HG02884 (cell line): ENCODE data around the gene PFKP.
A peak's percentile ranks its signal among the peaks of the same experiment; 100 is the strongest.
"Not testable (repeated sequence)": the region's sequence is repeated elsewhere in the genome, so short reads cannot be mapped to it uniquely, and the experiment has no call there.

Experiments
- ATAC-seq: cut with Tn5 transposase; IDR thresholded peaks from one replicate; pipeline ENCODE4 v1.9.1; 2021; ENCODE audit warnings: mild to moderate bottlenecking, moderate library complexity; ENCODE audit not compliant: unreplicated experiment

The PFKP gene

DNA sequence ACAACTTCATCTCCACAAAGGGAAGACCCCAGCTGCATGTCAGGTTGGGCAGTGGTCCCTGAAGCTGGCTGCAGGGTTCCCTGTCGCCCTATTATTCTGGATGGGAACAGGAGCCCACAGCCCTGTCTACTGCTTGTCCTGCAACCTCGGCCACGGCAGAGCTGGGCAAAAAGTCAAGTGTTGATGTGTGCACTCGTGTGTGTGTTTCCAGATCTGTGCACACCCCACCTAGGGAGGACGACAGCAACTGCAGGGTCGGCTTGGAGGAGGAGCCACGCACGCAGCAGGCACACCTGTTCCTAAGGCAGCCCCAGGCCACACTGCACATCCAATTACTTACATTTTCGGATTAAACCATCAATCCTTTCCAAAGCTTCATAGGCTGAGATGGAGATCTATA, 81.6 kb downstream of the PFKP start:
- ATAC-seq = no peak

- ATAC-seq = no peak
Measured at GRCh38 chr10:3149918-3150317, 82.6 kb downstream of the PFKP start.

DNA sequence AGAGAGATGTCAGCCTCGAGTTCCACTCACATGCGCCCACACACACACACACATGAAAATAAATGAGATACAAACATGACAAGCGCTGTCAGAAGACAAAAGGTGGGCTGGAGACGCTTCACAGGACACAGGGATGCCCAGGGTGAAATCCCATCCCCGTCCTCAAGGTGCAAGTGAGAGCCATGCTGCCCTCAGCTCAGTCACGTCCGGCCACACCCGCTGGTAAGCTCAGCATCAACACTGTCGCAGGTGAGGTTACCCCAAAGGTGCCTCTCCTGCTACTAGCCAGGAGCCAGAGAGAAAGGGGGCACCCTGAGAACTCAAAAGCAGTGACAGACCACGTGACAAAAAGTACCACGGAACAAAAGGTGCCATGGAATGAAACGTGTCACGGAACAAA, 83.0 kb downstream of the PFKP start:
- ATAC-seq = no peak

DNA sequence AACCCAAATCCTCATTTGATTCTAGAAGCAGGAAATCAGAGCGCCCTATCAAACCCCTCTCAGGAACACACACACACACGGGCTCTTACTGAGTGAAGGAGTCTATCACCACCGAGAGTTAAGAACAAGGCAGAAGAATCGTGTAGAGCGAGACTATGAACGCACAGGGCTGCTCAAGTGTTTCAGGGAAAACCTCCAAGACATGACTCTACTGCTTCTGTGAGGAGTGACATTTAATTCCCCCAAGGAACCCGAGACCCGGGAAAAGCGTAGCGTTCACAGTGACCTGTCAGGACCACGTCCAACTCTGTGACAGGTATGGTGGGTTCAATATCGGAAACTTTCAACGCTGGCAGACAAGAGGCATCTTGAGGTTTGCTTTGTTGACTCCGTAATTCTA, 83.6 kb downstream of the PFKP start:
- no peak for ATAC-seq

DNA sequence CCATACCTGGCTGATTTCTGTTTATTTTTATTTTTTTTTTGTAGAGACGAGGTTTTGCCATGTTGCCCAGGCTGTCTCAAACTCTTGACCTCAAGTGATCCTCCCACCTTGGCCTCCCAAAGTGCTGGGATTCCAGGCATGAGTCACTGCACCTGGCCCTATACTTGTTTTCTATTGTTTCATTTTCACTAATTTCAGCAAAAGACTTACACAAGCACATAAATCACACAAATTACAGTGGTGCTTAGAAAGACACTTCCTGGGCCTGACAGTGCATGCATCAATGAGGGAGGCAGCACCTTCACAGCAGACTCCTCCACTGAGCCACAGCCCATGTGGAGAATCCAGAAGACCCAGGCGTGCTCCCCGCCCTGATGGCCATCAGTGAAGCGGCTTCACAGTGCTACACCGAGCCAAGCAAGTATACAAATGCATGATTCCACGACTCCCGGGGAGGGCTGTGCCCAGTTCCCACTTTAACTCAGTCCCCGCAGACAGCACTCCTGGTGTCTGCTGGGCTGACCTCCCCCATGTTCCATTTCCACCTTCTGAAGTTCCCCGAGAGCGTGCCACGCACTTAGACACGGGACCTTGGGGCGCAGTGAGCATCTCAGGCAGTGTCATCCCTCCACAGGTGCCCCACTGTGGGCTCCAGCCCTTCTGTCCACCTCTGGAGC, 84.7 kb downstream of the PFKP start:
- ATAC-seq = no peak

GRCh38 chr10:3152566-3152935, 85.2 kb downstream of the PFKP start:
- no peak for ATAC-seq

GRCh38 chr10:3154666-3155065, 87.3 kb downstream of the PFKP start:
- no peak for ATAC-seq

GRCh38 chr10:3159152-3159551, 91.8 kb downstream of the PFKP start:
- no peak for ATAC-seq

DNA sequence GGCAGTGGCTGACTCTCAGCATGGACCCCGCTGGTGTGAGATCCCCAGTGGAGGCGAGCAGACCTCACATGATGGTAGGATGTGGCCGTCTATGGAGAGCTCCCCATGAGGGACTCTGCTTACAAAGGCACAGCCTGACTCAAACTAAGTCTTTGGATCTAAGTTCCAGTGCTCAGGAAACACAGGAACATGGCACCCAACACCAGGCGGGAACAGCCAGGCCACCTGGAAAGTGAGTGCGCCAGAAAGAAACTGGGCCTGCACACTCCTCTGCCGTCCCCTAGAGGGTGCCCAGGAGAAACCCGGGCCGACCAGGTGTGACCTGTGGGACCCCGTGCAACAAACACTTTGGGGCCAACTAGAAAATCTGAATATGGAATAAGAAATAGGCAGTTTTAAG, 95.2 kb downstream of the PFKP start:
- no peak for ATAC-seq

- no peak for ATAC-seq
Measured at GRCh38 chr10:3163879-3164278, 96.5 kb downstream of the PFKP start.

GRCh38 chr10:3165196-3165595, 97.8 kb downstream of the PFKP start:
- ATAC-seq = no peak

DNA sequence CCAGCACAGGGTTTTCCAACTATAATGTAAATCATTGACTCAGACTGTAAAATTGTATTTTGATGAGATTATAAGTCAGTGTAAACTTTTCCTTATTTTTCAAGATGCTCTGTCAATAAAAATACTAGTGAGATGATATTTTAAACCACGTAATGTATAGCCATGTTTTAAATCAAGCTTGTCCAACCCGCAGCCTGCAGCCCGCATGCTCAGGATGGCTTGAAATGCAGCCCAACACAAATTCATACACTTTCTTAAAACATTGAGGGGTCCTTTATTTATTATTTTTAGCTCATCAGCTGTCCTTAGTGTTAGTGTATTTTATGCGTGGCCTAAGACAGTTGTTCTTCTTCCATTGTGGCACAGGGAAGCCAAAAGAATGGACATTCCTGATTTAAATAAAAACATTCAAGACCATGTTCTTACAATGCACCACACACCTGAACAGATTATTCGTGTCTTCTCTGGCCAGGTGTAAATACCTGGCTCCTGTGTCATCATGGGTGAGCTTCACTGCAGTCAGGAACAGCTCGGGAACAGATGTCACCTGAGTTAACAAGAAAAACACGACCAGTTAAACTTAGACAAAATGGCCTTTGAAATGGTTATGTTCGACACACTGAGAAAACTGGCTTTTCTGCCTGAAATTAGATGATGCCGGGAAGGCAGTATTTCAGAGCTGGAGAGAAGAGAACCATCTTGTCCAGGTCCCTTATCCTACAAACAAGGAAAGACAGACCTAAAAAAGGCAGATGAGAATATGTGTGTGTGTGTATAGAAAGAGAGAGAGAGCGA, 99.3 kb downstream of the PFKP start:
- no peak for ATAC-seq

GRCh38 chr10:3167611-3168330, 100.4 kb downstream of the PFKP start:
- no peak for ATAC-seq

DNA sequence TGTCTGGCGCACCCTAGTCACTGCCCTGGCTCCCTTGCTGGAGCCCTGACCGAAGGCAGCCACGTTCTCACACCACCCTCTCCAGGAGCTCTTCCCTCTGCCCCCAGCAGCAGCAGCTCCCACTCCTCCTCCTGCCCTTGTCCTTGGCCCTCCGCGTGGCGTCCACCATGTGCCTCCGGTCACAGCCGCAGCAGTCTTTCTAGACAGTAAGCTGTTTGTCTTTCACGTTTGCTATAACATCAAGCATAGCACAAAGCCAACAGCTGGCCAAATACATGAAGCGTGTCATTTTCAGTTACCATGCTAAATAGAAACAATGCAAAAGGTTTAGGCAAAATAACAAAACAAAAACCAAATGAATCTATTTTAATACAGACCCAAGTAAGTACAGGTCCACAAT, 101.9 kb downstream of the PFKP start:
- no peak for ATAC-seq

DNA sequence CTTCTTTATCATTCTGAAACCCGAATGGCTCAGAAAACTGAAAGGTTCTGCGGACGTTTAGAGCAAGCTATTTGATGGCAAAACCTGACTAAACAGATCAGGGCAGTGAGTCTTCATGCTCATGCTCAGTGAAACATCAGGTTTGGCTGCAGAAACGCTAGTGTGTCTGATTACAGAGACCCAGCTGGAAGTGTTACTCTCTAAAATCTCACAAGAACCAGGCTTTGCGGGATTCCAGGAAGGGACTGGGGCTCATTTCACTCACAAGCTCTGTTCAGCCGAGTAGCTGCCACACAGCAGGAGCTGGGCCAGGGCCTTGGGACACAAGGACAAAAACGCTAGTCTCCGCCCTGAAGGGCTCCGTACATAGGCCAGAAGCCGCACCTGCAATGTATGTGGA, 102.3 kb downstream of the PFKP start:
- no peak for ATAC-seq

- not testable (repeated sequence) for ATAC-seq
Measured at GRCh38 chr10:3171488-3171887, 104.1 kb downstream of the PFKP start.

GRCh38 chr10:3172081-3172445, 104.7 kb downstream of the PFKP start:
- no peak for ATAC-seq

DNA sequence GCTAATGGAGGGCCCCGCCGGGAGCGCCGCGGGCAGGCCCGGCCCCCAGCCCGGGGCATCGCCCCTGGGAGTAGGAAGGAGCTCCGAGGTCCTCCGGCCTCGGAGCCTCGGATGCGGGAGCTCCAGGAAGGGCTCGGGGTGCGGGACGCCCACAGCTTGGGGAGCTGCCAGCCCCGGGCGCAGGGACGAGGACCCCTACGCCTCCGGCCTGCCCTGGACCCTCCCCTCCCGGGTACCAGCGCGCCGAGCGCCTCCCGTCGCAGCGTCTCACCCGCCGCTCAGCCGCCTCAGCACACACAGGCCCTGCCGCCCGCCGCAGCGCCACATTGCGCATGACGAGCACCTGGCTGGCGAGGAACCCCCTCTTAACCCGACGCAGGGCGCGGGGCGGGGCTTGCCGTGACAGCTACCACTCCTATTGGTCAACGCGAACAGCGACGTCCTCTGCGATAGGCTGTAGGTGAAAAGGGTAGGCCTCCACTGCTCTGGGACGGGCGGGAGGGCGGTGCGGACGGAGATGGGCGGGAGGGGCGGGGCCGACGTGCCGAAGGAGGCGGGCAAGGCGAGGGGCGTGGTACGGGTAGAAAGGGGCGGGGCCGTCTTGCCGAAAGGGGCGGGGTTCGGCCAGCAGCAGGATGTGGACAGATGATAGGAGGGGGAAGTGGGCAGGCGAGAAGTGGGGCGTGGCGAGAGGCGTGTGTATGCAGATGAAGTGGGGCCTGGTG, 105.3 kb downstream of the PFKP start, which contains the start of gene PITRM1:
Gene PITRM1, minus strand, starts transcription at position 337 of the 725 bp plus-strand sequence. Its CDS starts 10 bp downstream, at position 327.
- ATAC-seq = peak; percentile 96

- peak; percentile 13 for ATAC-seq
Measured at GRCh38 chr10:3173171-3173878, 106.0 kb downstream of the PFKP start.

DNA sequence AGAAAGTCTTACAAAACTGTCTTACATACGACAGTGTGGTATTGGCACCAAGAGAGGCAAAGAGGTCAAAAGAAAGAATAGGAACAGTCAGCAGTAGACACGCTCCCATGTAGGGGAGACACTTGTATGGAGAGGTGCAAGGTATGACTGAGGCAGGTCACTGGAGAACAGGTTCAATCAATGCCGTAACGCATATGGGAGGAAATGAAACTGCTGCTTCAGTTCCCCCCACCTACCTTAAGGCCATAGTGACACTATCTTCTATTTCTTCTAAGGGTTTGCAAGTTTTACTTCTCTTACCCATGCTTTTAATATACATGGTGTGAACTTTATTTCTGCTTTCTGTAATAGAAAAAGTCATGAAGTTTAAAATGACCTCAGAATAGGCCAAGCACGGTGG, 110.7 kb downstream of the PFKP start:
- ATAC-seq = peak; percentile 57

- ATAC-seq = no peak
Measured at GRCh38 chr10:3179174-3179573, 111.8 kb downstream of the PFKP start.
